H1 (cell line): Measurements from ENCODE around the gene CD68. TPM values are rescaled to one million over a fixed set of nuclear protein-coding genes. Genes with fewer than 3 reads are reported as not detected.

Source experiments
- CTCF ChIA-PET: fragments of 300-600 bp; sonication (Branson Sonifier 250); formaldehyde crosslinking; loops from one replicate; lab custom pipeline; 2021; ENCODE audit not compliant: partially characterized antibody; lab: Charles Lee
- POLR2A ChIA-PET: fragments of 300-600 bp; sonication (Branson Sonifier 250); formaldehyde crosslinking; loops from one replicate; lab custom pipeline; 2021; ENCODE audit warnings: inconsistent platforms; ENCODE audit not compliant: partially characterized antibody; lab: Charles Lee
- DNase-seq, 2 experiments: peaks; one replicate each; pipeline versions ENCODE4 v3.0.0 to v3.0.0-alpha.2; 2010 to 2022; ENCODE audit warnings: low spot score in 2 of 2, low read depth in 1 of 2, mixed read lengths in 1 of 2
- FAIRE-seq: peaks from 2 replicates; lab custom pipeline; 2011; peaks lifted over from hg19 to GRCh38; lab: Jason Lieb, UNC
- H2AFZ ChIP-seq: 2 replicates; pipeline ENCODE4 v1.8.1; 2012; ENCODE audit warnings: low read length, inconsistent platforms
- H2AK5ac ChIP-seq: 2 replicates; pipeline ENCODE4 v1.6.1; 2013; ENCODE audit warnings: low read depth, low read length
- H2BK120ac ChIP-seq: replicated peaks from 2 replicates; pipeline ENCODE3; 2013; ENCODE audit warnings: low read depth, low read length, inconsistent platforms
- H2BK12ac ChIP-seq: 2 replicates; pipeline ENCODE4 v1.6.1; 2013; ENCODE audit warnings: low read depth, low read length
- H2BK15ac ChIP-seq: 2 replicates; pipeline ENCODE4 v1.6.1; 2013; ENCODE audit warnings: low read length
- H2BK20ac ChIP-seq: 2 replicates; pipeline ENCODE4 v1.6.1; 2013; ENCODE audit warnings: low read length
- H2BK5ac ChIP-seq: 2 replicates; pipeline ENCODE4 v1.6.1; 2013; ENCODE audit warnings: low read depth, low read length
- H3K14ac ChIP-seq: 2 replicates; pipeline ENCODE4 v1.6.1; 2013; ENCODE audit warnings: inconsistent platforms; ENCODE audit not compliant: insufficient read length
- H3K18ac ChIP-seq: 2 replicates; pipeline ENCODE4 v1.6.1; 2013; ENCODE audit warnings: low read length; ENCODE audit errors: extremely low read depth
- H3K23ac ChIP-seq: 2 replicates; pipeline ENCODE4 v1.6.1; 2013; ENCODE audit warnings: inconsistent platforms; ENCODE audit not compliant: insufficient read length
- H3K23me2 ChIP-seq: 2 replicates; pipeline ENCODE4 v1.6.1; 2013; ENCODE audit warnings: low read depth, low read length
- H3K27ac ChIP-seq: 2 replicates; pipeline ENCODE4 v1.6.1; 2011; ENCODE audit warnings: low read depth, low read length, inconsistent platforms
- H3K27me3 ChIP-seq, 4 experiments: replicated peaks in 1 of 4; 1 replicate in 1 of 4; 2 replicates in 3 of 4; pipeline versions ENCODE4 v1.6.1 to v1.8.1; 2011 to 2013; ENCODE audit warnings: low read length in 3 of 4, mild to moderate bottlenecking in 3 of 4, inconsistent platforms in 2 of 4, mixed read lengths in 2 of 4, moderate library complexity in 1 of 4; ENCODE audit not compliant: control insufficient read depth in 3 of 4, insufficient read depth in 3 of 4; ENCODE audit errors: extremely low read depth in 1 of 4
- H3K36me3 ChIP-seq, 4 experiments: 2 replicates each; pipeline versions ENCODE4 v1.6.1 to v1.8.1; 2011 to 2013; ENCODE audit warnings: mild to moderate bottlenecking in 4 of 4, low read length in 3 of 4, moderate library complexity in 2 of 4, control low read depth in 1 of 4, inconsistent platforms in 1 of 4; ENCODE audit not compliant: insufficient read depth in 4 of 4, control insufficient read depth in 2 of 4
- H3K4ac ChIP-seq: replicated peaks from 2 replicates; pipeline ENCODE3; 2013; ENCODE audit warnings: low read length, low read depth, mixed read lengths, inconsistent platforms; ENCODE audit not compliant: insufficient read length
- H3K4me1 ChIP-seq, 4 experiments: replicated peaks in 1 of 4; 1 replicate in 1 of 4; 2 replicates in 3 of 4; pipeline versions ENCODE4 v1.6.1 to v1.8.1; 2011 to 2013; ENCODE audit warnings: low read length in 3 of 4, inconsistent platforms in 2 of 4, mixed read lengths in 1 of 4; ENCODE audit not compliant: insufficient read depth in 4 of 4, control insufficient read depth in 3 of 4
- H3K4me2 ChIP-seq, 2 experiments: 2 replicates each; pipeline versions ENCODE4 v1.6.1 to v1.8.1; 2011 to 2013; ENCODE audit warnings: low read depth in 2 of 2, low read length in 2 of 2, control low read depth in 1 of 2, inconsistent platforms in 1 of 2, mild to moderate bottlenecking in 1 of 2; ENCODE audit not compliant: insufficient read depth in 1 of 2
- H3K4me3 ChIP-seq, 4 experiments: fragments of 200-600, 300-600 bp in 1 of 4; sonication (generic), shearing (Covaris generic), sonication (Bioruptor Twin) in 1 of 4; 2 replicates each; pipeline versions ENCODE4 v1.5.1 to v1.8.1; 2011 to 2016; ENCODE audit warnings: low read length in 4 of 4, low read depth in 3 of 4, control low read depth in 2 of 4, inconsistent platforms in 2 of 4, mild to moderate bottlenecking in 2 of 4, mixed read lengths in 1 of 4, moderate library complexity in 1 of 4; ENCODE audit not compliant: insufficient read depth in 2 of 4; ENCODE audit errors: extremely low read depth in 1 of 4
- H3K56ac ChIP-seq: replicated peaks from 2 replicates; pipeline ENCODE3; 2013; ENCODE audit warnings: low read depth, mild to moderate bottlenecking, mixed read lengths, low read length, inconsistent platforms; ENCODE audit not compliant: insufficient read length
- H3K79me1 ChIP-seq: 2 replicates; pipeline ENCODE4 v1.6.1; 2013; ENCODE audit warnings: low read depth, low read length, control low read depth
- H3K79me2 ChIP-seq, 2 experiments: 2 replicates each; pipeline versions ENCODE4 v1.6.1 to v1.8.1; 2012 to 2013; ENCODE audit warnings: low read length in 2 of 2, mild to moderate bottlenecking in 2 of 2, inconsistent platforms in 1 of 2; ENCODE audit not compliant: insufficient read depth in 2 of 2, control insufficient read depth in 1 of 2
- H3K9ac ChIP-seq, 4 experiments: replicated peaks in 1 of 4; 1 replicate in 1 of 4; 2 replicates in 3 of 4; pipeline versions ENCODE4 v1.6.1 to v1.8.1; 2011 to 2013; ENCODE audit warnings: low read depth in 3 of 4, low read length in 3 of 4, control low read depth in 2 of 4, mild to moderate bottlenecking in 2 of 4, moderate library complexity in 2 of 4, inconsistent platforms in 1 of 4; ENCODE audit errors: extremely low read depth in 1 of 4
- H3K9me3 ChIP-seq, 2 experiments: 2 replicates each; pipeline versions ENCODE4 v1.6.1 to v1.8.1; 2012 to 2013; ENCODE audit warnings: mild to moderate bottlenecking in 2 of 2, moderate library complexity in 2 of 2, control low read depth in 1 of 2, inconsistent platforms in 1 of 2, low read depth in 1 of 2, low read length in 1 of 2, mixed read lengths in 1 of 2; ENCODE audit not compliant: insufficient read depth in 2 of 2
- H4K20me1 ChIP-seq, 2 experiments: replicated peaks in 1 of 2; 2 replicates each; pipeline versions ENCODE3 to v1.8.1; 2011 to 2013; ENCODE audit warnings: inconsistent platforms in 2 of 2, low read length in 2 of 2, mild to moderate bottlenecking in 1 of 2; ENCODE audit not compliant: insufficient read depth in 2 of 2, control insufficient read depth in 1 of 2
- H4K5ac ChIP-seq: 2 replicates; pipeline ENCODE4 v1.6.1; 2013; ENCODE audit warnings: low read length, low read depth, mixed read lengths, inconsistent platforms; ENCODE audit not compliant: insufficient read length
- H4K8ac ChIP-seq: 2 replicates; pipeline ENCODE4 v1.8.0; 2013; ENCODE audit warnings: mild to moderate bottlenecking, moderate library complexity, low read length, inconsistent platforms; ENCODE audit not compliant: insufficient read depth; ENCODE audit errors: extremely low read depth
- H4K91ac ChIP-seq: replicated peaks from 2 replicates; pipeline ENCODE3; 2013; ENCODE audit warnings: low read length, mixed read lengths, inconsistent platforms; ENCODE audit not compliant: insufficient read length
- BRCA1 ChIP-seq: IDR thresholded peaks from 2 replicates; pipeline ENCODE4 v1.6.1; 2012; ENCODE audit warnings: low read depth, low read length, improper control_type of control experiment
- EGR1 ChIP-seq: IDR thresholded peaks from 2 replicates; pipeline ENCODE4 v1.6.1; 2011; ENCODE audit warnings: low read depth, low read length, borderline replicate concordance
- JUN ChIP-seq: IDR thresholded peaks from 2 replicates; pipeline ENCODE4 v1.6.1; 2011; ENCODE audit warnings: low read depth, mild to moderate bottlenecking, improper control_type of control experiment, low read length
- KDM5A ChIP-seq: fragments of 200-600 bp; IDR thresholded peaks from 2 replicates; pipeline ENCODE4 v1.7.1; 2012; ENCODE audit warnings: mild to moderate bottlenecking, low read length, inconsistent platforms, mixed read lengths
- TEAD4 ChIP-seq: IDR thresholded peaks from 2 replicates; pipeline ENCODE4 v1.6.1; 2012; ENCODE audit warnings: low read depth, low read length, inconsistent platforms, mixed read lengths
- WGBS, 2 experiments: shearing (Covaris generic) in 1 of 2; methylation state at CpG; one replicate each; pipeline versions ENCODE4 v1.1.6 to v1.1.7; 2013 to 2015; ENCODE audit warnings: low lambda C conversion rate in 2 of 2, mixed read lengths in 2 of 2, inconsistent platforms in 1 of 2, low coverage in 1 of 2, missing lambda C conversion rate in 1 of 2; ENCODE audit not compliant: insufficient replicate concordance in 2 of 2, insufficient coverage in 1 of 2, insufficient read length in 1 of 2; ENCODE audit errors: extremely low coverage in 1 of 2, missing lambda C conversion rate in 1 of 2; 5-methylcytosine and 5-hydroxymethylcytosine counted together
- polyA plus RNA-seq, 7 experiments: library from polyadenylated mRNA; depleted of rRNA in 3 of 7; stranded (reverse) in 5 of 7; unstranded in 2 of 7; fragments of >200 nt in 5 of 7; fragments of 200-250 nt in 2 of 7; gene quantifications; 1 replicate in 5 of 7; 2 replicates in 1 of 7; 4 replicates in 1 of 7; pipeline versions ENCODE4 v1.2.1 to v1.2.3, GENCODE V29; 2011 to 2013; ENCODE audit warnings: missing spikeins in 2 of 7, mixed read lengths in 2 of 7
- total RNA-seq: library from RNA; stranded (reverse); fragmentation: NEBNext Ultra II Directional; extraction: Animal tissue kit (Norgen Biotek cat#: 25700); gene quantifications from 2 replicates; pipeline ENCODE4 v1.2.1, GENCODE V29; 2021

The CD68 gene
- total and polyA plus RNA-seq, 2 of the 8 experiments (the other 6 are each of a cell fraction or from before 2014, with no cell fraction given): 0.18 TPM; not detected in 1

GRCh38 chr17:7591596-7591995 lies 12.2 kb downstream of the CD68 start:
- Histone ChIP-seq H2BK120ac (no peak overlapping the region), H3K56ac (no peak overlapping the region), H2BK12ac (0 out of 2 replicates have a peak overlapping the region, but pooled peaks have one; percentile 17), H2AK5ac (0 out of 2 replicates have a peak overlapping the region, but pooled peaks have one; percentile 19), H3K27me3 (no peaks in the 10 kb centered on the region), H3K9ac (no peak overlapping the region), H2AFZ (no peak overlapping the region), H3K4me1 (peaks cover 6 to 21% (median 18%) of the 10 kb centered on the region in 4 experiments), H3K23ac (no peak overlapping the region), H3K27ac (peak overlapping the region; percentile 87), H3K79me1 (no peaks in the 10 kb centered on the region; the same call in 1 of the 2 replicates), H3K18ac (no peak overlapping the region; the same call in 1 of the 2 replicates), H3K14ac (no peak overlapping the region), H4K91ac (no peak overlapping the region), H4K20me1 (peaks cover 0 to 2% of the 10 kb centered on the region in 2 experiments), H4K8ac (no peak overlapping the region; the same call in 1 of the 2 replicates), H3K23me2 (peaks cover 15% of the 10 kb centered on the region; the same call in 1 of the 2 replicates), H3K9me3 (no peaks in the 10 kb centered on the region), H2BK20ac (no peak overlapping the region), H4K5ac (no peak overlapping the region), H3K4me2 (peak overlapping the region in 1 of 2 experiments; percentile 71; a peak in 3 of 4 replicates), H2BK15ac (no peak overlapping the region), H2BK5ac (peak overlapping the region; percentile 66), H3K36me3 (peaks cover 17 to 60% (median 43%) of the 10 kb centered on the region in 4 experiments), H3K4ac (no peak overlapping the region), H3K79me2 (no peaks in the 10 kb centered on the region), H3K4me3 (peak overlapping the region in 1 of 4 experiments; percentile 23; a peak in 1 of 8 replicates)
- WGBS, 2 experiments: 95% methylated on average over 5 of the region's 5 CpGs; no CpG with 5 or more reads in 1 of the 2 experiments
- no peak for FAIRE-seq
- ChIA-PET POLR2A (interaction anchor here (0.9 to 28.5 kb wide), 8 partner anchors 10 to 95 kb away, joined by 3 to 1144 read pairs (median 11); partner anchors contain the start of genes CD68, FXR2, SAT2 and SENP3), CTCF (interaction anchor here (0.9 to 2.4 kb wide), 5 partner anchors 10 to 96 kb away, joined by 3 to 10 read pairs (median 4); partner anchors contain the start of genes CD68 and WRAP53)
- TF ChIP-seq KDM5A: no peak
- TF ChIP-seq JUN: no peak
- TF ChIP-seq BRCA1: no peak
- TF ChIP-seq TEAD4: no peak
- TF ChIP-seq EGR1: no peak
- no peak for DNase-seq
